Effector memory CD4-positive, alpha-beta T cell (primary cell): ENCODE measurements around the gene SRI.

Experiments
- DNase-seq, 3 donors: peaks; one replicate each; pipeline ENCODE4 v3.0.0-alpha.2; 2020
- H3K27ac ChIP-seq: 2 replicates; pipeline ENCODE4 v1.7.0; 2013; ENCODE audit warnings: mild to moderate bottlenecking, low read length, moderate library complexity; ENCODE audit not compliant: insufficient read depth, poor library complexity, severe bottlenecking
- H3K27me3 ChIP-seq: replicated peaks from 2 replicates; pipeline ENCODE4 v1.7.0; 2013; ENCODE audit warnings: mild to moderate bottlenecking, low read length; ENCODE audit not compliant: insufficient read depth, control insufficient read depth, poor library complexity, severe bottlenecking
- H3K36me3 ChIP-seq: 2 replicates; pipeline ENCODE4 v1.7.0; 2013; ENCODE audit warnings: mild to moderate bottlenecking, low read length, moderate library complexity; ENCODE audit not compliant: control insufficient read depth, insufficient read depth
- H3K4me1 ChIP-seq: 2 replicates; pipeline ENCODE4 v1.7.0; 2013; ENCODE audit warnings: low read length, mild to moderate bottlenecking; ENCODE audit not compliant: control insufficient read depth, insufficient read depth, poor library complexity, severe bottlenecking
- H3K4me3 ChIP-seq: 2 replicates; pipeline ENCODE4 v1.7.0; 2013; ENCODE audit warnings: low read length, low read depth, mild to moderate bottlenecking; ENCODE audit not compliant: insufficient read depth, poor library complexity, severe bottlenecking
- H3K9me3 ChIP-seq: 2 replicates; pipeline ENCODE4 v1.7.0; 2013; ENCODE audit warnings: mild to moderate bottlenecking, low read length, moderate library complexity; ENCODE audit not compliant: control insufficient read depth

SRI gene

DNA sequence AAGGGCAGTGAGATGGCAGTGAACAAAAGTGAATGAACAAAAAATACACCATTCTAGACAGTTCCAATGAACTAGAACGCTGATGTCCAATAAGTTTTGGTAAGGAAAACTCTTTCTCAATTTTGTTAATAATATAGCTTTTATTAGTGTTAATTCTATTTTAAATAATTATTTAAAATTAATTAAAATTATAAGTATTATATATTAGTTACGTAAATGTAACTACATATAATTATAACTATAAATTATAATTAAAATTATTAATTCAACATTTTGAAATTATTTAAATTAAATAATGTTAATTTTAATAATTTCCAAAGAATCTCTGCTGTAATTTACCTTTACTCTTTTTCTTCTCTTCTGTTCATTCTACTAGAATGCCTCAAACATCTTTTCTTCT is 5.4 kb downstream of the SRI start:
- Histone ChIP-seq H3K36me3 (peaks cover 36% of the 10 kb centered on the region), H3K27ac (no peak overlapping the region), H3K4me3 (no peak overlapping the region), H3K9me3 (no peaks in the 10 kb centered on the region), H3K4me1 (peaks cover 10% of the 10 kb centered on the region), H3K27me3 (no peaks in the 10 kb centered on the region)
- no peak for DNase-seq

DNA sequence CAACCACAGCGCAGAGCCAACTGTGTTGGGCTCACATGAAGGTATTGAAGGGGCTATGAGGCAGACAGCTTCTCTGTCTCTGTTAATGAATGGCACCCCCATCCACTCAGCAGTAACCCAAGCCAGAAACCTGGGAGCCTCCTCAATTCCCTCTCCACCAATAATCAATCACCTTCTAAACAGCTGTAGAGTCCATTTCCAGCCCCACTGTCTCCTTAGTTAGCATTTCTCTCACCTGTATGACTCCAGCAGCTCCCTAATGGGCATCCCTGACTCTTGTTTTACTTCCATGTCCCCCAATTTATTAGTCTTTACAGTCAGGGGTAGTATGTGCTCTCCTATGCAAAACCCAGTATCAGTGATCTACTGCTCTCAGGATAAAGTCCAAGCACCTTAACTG is 6.9 kb downstream of the SRI start:
- peaks cover 51% of the 10 kb centered on the region for H3K36me3 ChIP-seq
- peaks cover 5% of the 10 kb centered on the region for H3K4me1 ChIP-seq
- no peaks in the 10 kb centered on the region for H3K9me3 ChIP-seq
- H3K27ac ChIP-seq, result no peak overlapping the region
- no peak for DNase-seq
- H3K27me3 ChIP-seq, result no peaks in the 10 kb centered on the region
- no peak overlapping the region for H3K4me3 ChIP-seq

DNA sequence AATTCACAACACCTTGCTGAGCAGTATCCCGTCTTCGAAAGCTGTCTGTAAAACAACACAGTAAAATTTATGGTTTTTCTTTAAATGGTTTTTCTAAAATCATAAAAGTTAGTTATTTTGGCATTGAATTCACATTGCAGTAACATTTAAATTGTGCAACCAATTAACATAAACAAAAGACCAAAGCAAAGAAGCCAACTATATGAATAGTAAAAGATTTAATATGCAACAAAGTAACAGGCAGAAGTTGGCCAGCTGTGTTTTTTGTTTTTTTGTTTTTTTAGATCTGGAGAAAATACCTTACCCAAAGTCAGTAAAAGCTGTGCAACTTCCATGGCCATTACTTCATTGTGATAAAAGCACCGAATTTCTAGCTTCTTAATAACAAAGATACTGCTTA is 11.3 kb downstream of the SRI start:
- DNase-seq, result no peak
- Histone ChIP-seq H3K27me3 (no peaks in the 10 kb centered on the region), H3K36me3 (peaks cover 66% of the 10 kb centered on the region), H3K9me3 (no peaks in the 10 kb centered on the region), H3K4me3 (no peak overlapping the region), H3K4me1 (no peaks in the 10 kb centered on the region), H3K27ac (no peak overlapping the region)

DNA sequence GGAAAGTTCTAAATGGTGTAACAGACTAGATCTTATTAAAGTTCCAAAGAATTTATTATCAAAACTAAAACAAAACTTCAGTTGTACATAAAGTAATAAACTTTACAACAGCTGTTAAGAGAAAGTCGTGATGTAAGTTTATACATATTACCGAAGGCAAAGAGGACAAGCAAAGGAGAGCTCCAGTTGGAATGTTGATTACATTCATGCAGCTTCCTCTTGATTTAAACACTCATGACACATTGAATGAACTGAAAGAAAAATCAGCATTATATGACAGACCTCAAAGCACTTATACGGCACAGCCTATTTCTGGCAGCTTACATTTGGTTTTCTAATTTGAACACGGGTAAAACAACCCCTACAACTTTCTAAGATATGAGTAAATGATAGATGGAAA is 13.6 kb downstream of the SRI start:
- Histone ChIP-seq H3K36me3 (peaks cover 55% of the 10 kb centered on the region), H3K27ac (no peak overlapping the region), H3K4me1 (no peaks in the 10 kb centered on the region), H3K9me3 (no peaks in the 10 kb centered on the region), H3K27me3 (no peaks in the 10 kb centered on the region), H3K4me3 (no peak overlapping the region)
- no peak for DNase-seq

DNA sequence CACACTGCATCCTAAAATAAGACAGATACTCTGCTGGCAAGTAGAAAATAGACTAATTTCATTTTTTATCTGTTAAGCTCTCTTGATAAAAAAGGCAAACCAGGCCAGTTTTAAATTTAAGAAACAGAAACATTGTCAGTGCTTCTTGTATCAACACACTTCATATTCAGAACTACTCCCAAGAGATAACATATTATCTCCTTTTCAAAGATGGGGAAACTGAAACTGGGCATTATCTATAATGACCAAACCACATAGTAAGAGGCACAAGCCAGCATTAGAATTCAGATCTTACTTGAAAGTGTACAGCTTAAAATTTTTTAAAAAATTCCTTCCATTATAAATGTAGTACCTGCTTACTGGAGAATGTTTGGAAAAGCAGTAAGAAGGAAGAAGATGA is 14.7 kb downstream of the SRI start:
- Histone ChIP-seq H3K36me3 (peaks cover 55% of the 10 kb centered on the region), H3K4me1 (no peaks in the 10 kb centered on the region), H3K9me3 (no peaks in the 10 kb centered on the region), H3K27me3 (no peaks in the 10 kb centered on the region), H3K27ac (no peak overlapping the region), H3K4me3 (no peak overlapping the region)
- DNase-seq, result no peak

DNA sequence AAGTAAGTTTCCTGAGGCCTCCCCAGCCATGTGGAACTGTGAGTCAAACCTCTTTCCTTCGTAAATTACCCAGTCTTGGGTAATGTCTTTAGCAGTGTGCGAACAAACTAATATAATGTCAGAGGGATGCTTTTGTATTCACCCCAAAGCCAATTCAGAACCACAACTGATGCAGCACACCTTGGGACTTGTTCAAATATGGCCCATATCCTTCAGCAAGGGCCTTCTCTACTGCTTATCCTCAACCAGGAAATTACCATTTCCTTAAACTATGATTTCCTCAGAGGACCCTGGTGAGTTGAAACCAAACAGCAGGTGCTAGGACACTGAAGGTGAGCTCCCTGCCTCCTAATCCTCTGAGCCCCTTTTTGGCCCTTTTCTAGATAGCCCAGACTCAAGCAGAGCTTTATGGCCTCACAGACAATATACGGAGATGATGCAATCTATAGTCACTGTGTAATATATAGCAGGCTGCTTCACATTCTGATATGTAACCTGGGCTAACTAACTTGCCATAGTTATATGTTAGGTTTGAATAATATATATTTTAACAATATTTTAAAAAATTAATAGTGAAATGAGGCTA is 15.2 kb downstream of the SRI start:
- DNase-seq, result no peak
- peaks cover 50% of the 10 kb centered on the region for H3K36me3 ChIP-seq

DNA sequence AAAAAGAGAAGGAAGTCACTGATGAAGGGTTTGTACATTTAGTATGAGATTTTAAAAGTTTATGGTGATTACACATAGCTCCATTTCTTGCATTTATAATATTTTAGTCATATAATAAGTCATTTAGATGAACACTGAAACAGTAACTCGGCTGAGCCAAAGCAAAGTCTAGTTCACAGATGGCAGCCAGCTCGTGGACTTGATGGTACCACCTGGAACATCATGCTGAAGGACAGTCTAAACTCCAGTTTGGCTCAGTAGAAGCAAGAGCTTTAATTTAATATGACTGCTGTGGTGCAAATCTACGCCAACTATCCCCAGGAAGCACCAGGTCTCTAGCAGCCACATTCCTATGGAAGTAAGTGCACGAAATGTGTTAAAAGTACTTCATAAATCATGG is 16.4 kb downstream of the SRI start:
- Histone ChIP-seq H3K27ac (no peak overlapping the region), H3K4me3 (no peak overlapping the region), H3K27me3 (no peaks in the 10 kb centered on the region), H3K4me1 (no peaks in the 10 kb centered on the region), H3K9me3 (no peaks in the 10 kb centered on the region), H3K36me3 (peaks cover 38% of the 10 kb centered on the region)
- no peak for DNase-seq

More for the DNA sequence above, 15.2 kb downstream of the SRI start:
- Histone ChIP-seq H3K27ac (no peak overlapping the region), H3K27me3 (no peaks in the 10 kb centered on the region), H3K4me3 (no peak overlapping the region), H3K4me1 (no peaks in the 10 kb centered on the region), H3K9me3 (no peaks in the 10 kb centered on the region)

DNA sequence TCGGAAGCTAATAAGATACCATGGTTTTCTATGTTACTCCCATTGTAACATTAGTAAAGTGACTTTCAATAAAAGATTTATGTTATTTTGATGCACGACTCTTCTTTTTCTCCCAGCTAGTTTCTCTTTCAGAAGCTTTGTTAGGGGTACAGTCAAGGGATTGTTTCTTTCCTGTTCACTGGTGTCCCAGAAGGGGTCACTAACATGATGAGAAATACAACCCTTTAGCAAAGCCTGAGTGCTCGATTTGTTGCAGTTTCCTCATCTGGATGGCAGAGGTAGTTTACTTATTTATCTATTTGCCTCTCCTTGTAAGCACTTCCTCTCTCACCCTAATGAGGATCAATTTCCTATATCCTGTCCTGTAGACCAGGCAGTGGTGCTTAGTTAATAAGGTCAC is 17.0 kb downstream of the SRI start:
- H3K27me3 ChIP-seq, result no peaks in the 10 kb centered on the region

DNA sequence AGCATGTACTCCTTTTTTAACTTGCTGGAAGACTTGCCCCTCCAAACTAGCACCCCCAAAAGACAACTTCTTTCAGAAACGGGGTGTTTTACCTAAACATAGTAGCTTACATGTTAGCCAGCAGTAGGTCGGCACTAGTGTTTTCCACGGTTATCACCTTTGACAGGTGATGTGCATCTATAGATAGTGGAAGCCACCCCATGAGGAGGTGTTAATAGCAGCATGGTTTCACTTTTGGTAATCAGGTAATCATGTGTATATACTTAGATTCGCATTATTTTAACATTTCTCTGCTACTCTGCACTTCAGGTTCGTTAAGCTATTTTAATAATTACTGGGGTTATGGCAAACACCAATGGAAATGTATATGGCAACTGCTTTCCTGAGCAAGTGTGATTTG is 17.6 kb downstream of the SRI start:
- Histone ChIP-seq H3K36me3 (peaks cover 27% of the 10 kb centered on the region), H3K27me3 (no peaks in the 10 kb centered on the region), H3K4me3 (no peak overlapping the region), H3K9me3 (no peaks in the 10 kb centered on the region), H3K4me1 (no peaks in the 10 kb centered on the region), H3K27ac (no peak overlapping the region)
- no peak for DNase-seq

More for the DNA sequence above, 17.0 kb downstream of the SRI start:
- no peak for DNase-seq
- no peaks in the 10 kb centered on the region for H3K9me3 ChIP-seq
- H3K4me1 ChIP-seq, result no peaks in the 10 kb centered on the region
- H3K27ac ChIP-seq, result no peak overlapping the region
- no peak overlapping the region for H3K4me3 ChIP-seq
- peaks cover 32% of the 10 kb centered on the region for H3K36me3 ChIP-seq

DNA sequence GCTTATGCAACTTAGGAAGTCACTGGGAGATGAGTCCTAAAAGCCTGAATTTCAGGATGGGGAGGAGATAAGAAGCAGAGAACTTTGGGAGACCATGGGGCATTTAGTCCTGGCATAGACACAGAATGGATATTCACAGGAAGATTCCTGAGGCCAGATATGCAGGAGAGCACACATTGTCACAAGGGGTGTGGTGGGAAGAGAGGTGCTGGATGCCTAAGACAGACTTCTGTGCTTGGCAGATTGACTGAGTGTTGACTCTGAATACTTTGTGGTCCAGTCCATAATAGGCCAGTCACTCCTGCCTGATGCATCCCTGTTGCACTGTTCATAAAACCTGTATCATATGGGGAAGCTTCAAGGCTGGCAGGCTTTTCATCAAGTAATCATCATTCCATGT is 18.5 kb downstream of the SRI start:
- Histone ChIP-seq H3K27me3 (no peaks in the 10 kb centered on the region), H3K36me3 (peaks cover 20% of the 10 kb centered on the region), H3K4me1 (no peaks in the 10 kb centered on the region), H3K4me3 (no peak overlapping the region), H3K27ac (no peak overlapping the region), H3K9me3 (no peaks in the 10 kb centered on the region)
- DNase-seq, result no peak
